GM21367 (cell line): ENCODE results near the gene KCNQ4.

Experiments
- ATAC-seq: cut with Tn5 transposase; IDR thresholded peaks from one replicate; pipeline ENCODE4 v1.9.1; 2021; ENCODE audit not compliant: unreplicated experiment

KCNQ4 gene

DNA sequence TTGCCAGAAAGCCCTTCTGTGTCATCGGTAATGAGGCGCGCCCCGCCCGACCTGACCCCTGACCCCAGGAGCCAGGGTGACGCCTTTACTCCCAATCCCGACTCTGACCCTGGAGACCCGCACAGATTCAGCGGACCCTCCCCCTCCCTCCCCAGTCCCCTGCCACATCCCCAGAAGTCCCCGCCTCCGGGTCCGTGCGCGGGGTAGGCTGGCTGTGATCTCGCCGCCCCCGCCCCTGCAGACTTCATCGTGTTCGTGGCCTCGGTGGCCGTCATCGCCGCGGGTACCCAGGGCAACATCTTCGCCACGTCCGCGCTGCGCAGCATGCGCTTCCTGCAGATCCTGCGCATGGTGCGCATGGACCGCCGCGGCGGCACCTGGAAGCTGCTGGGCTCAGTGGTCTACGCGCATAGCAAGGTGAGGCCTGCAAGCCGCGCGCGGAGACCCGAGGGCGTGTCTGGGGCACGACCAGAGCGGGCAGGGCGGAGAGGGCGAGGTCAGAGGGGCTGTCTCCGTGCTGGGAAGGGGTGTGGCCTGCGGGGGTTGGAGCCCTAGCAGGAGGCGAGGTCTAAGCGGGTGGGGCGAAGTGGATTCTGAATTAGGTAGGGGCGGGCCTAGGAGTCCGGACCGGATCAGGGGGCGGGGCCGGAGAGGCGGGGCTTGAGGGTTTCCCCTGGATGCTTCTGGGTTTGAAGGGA, 34.8 kb downstream of the KCNQ4 start:
- no peak for ATAC-seq

DNA sequence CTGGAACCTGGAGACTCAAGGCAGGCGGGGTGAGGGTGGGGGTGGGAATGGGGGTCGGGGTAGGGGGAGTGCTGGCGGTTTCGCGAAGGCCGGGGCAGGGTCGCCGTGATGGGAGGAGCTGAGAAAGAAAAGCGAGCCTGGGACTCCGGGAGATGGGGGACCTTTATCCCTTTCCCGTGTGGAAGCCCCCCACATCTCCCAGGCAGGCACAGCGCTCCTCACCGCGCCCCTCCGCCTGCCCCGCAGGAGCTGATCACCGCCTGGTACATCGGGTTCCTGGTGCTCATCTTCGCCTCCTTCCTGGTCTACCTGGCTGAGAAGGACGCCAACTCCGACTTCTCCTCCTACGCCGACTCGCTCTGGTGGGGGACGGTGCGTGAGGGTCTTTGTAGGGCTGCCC, 35.5 kb downstream of the KCNQ4 start:
- no peak for ATAC-seq

- ATAC-seq = no peak
These were observed 36.7 kb downstream of the KCNQ4 start for GRCh38 chr1:40820251-40820797.

DNA sequence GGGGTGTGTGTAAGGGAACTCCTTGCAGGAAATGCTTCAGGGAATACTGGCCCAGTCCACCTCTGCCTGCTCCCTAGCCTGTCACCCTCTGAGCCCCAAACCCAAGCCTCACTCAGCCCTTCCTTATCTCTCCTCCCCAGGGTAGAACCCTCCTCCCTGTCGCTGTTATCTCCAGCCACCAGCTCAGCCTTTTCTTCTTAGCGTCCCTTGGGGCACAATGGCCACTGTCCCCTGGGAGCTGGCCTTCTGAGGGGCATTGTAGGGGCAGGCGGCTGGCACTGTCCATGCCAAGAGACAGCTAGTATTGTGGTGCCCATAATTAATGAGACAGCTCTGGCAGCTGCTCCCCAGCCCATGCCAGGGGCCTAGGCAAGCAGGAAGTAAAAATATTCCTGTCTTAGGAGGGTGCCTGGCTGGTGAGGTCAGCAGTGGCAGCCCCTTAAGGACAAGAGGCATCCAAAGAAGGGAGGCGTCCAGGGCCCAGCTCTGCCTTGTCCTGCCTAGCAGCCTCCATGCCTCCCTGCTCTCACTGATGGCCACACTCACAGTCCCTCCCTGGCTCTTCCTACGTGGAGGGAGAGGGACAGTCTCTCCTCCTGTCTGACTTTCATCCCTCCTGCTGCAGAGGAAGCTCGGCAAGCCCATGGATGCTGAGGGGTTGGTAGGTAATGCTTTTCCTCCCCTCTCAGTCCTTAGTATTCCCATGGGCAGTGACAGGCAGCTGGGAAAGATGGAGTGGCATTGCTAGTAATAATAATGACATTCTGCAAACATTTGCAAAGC, 37.5 kb downstream of the KCNQ4 start:
- ATAC-seq = no peak

DNA sequence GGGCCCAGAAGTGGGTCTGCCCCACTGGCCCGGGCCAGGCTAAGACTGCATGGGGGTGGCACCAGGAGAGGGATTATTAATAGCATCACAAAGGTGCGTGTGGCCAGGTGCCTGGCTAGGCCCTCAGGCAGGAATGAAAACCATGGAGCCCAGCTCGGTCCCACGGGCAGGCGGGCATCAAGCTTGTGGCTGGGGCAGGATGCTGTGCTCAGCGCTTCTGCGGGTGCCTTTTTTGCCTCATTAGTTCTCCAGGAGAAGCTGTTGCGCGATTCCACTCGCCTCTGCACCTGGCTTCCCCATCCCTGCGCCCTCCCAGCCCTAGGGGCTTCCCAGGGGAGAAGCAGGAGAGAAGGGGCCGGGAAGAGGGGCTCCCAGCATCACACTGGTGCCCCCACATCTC, 39.3 kb downstream of the KCNQ4 start:
- ATAC-seq = no peak

DNA sequence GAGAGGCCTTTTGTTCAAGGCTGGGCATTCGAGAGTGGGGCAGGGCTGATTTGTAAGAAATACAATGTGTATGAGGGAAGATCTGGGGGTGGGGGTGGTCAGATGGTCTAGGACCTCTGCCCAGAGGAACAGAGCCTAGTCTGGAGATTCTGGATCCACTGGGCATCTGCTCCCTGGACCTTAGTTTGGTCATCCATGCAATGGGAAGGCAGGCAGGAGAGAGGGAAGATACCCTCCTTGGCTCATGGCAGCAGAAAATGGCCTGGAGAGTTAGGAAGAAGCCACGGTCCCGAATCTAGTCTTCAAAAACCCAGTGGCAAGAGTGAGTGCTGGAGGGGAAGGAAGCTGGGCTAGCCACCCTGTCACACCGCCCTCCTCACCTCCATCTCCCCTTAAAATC, 39.8 kb downstream of the KCNQ4 start:
- no peak for ATAC-seq

GRCh38 chr1:40823983-40824382, 40.4 kb downstream of the KCNQ4 start:
- ATAC-seq = no peak

DNA sequence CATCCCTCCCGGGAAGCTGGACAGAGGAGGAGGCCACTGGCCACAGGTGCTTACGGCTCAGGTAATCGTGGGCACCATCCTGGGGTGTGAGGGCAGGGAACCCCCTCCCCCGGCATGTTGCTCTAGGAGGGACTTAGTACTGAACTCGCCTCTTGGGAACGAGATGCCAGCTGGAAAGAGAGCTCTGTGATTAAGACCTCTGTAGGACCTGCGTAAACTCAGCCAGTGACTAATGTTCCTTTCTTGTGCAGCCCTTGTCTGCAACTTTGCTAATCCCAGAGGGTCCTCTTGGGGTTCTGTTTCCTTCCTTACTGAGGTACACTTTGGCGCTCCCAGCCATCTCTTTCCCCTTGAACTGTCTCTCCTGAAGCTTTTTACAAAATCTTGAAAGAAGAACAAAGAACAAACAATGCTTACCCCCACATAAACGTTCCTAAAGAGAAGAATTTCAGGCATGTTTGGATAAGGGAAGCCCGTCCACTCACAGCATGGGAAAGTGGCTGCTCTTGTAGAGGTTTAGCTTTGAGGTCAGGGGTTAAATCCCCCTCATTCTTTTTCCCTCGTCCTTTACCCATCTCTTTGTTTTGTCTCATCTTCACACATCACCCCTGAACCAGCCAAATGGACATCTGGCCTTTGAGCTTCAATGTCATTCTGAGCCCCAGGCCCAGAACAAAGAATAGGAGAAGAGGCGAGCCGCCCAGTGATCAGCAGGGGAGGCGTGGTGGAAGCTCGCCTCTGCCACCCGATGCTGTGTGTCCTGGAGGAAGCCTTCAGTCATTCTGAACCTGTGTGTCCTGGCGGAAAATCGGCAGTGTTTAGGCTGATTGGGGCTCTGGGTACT, 41.2 kb downstream of the KCNQ4 start:
- ATAC-seq = no peak

GRCh38 chr1:40825435-40825788, 41.8 kb downstream of the KCNQ4 start:
- ATAC-seq = no peak

DNA sequence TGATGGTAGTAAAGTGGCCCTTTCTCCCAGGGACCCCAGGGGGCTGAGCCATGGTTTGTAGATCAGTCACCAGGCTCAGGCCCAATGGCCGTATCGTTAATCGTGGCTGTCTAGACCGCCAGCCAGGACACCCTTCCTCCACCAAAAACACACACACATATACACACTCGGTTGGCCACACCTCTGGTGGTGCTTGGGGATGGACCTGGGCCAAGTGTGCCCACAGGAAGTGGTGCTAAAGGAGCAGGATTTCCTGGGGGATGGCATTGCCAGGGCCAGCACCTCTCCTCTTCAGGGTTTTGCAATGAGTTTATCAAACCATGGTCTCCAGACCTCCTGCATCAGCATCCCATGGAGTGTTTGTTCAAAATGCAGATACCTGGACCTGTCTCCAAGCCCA, 42.4 kb downstream of the KCNQ4 start:
- ATAC-seq = no peak

- no peak for ATAC-seq
These were observed 46.2 kb downstream of the KCNQ4 start for GRCh38 chr1:40829631-40830245.

DNA sequence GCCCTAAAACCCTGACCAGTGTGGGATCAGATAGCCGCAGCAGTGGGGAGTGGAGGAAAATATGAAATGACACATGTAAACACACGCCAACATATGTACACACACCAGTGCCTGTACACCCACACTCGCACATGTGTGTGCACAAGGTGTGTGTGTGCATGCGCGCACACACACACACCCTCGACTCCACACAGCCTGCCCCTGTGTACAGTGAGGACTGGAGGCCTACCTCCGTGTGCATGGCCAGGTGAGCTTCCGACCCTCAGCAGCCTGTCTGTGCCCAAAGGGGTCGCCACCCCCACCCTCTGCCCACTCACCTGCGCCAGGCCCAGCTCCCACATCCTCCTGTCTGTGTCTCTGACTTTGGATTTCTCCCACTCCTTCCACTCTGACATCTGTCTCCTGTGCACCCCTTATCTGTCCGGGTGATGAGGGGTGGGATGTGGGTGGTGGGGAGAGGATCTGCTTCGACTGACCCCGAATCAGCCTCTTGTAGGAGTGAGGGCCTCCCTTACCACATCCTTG, 46.9 kb downstream of the KCNQ4 start:
- ATAC-seq = no peak

DNA sequence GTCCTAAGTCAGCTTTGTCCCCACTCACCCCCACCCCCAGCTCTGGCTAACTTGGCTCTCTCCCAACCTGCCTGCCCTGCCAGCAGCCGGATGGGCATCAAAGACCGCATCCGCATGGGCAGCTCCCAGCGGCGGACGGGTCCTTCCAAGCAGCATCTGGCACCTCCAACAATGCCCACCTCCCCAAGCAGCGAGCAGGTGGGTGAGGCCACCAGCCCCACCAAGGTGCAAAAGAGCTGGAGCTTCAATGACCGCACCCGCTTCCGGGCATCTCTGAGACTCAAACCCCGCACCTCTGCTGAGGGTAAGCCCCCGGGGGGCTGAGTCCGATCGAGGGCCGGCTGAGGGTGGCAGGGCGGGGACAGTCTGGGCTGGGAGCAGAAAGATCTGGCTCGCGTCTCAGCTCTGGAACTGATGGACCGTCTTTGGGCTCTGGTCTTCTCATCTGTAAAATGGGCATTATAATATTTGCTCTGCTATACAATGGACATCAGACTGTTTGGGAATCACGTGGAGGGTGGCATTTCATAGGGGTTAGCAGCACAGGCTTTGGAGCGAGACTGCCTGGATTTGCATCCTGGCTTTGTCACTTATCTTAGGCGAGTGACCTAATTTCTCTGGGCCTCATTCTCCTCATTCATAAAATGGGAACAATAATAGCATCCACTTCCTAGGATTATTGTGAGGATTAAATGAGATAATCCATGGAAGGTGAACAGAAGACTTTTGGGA, 47.6 kb downstream of the KCNQ4 start:
- no peak for ATAC-seq

DNA sequence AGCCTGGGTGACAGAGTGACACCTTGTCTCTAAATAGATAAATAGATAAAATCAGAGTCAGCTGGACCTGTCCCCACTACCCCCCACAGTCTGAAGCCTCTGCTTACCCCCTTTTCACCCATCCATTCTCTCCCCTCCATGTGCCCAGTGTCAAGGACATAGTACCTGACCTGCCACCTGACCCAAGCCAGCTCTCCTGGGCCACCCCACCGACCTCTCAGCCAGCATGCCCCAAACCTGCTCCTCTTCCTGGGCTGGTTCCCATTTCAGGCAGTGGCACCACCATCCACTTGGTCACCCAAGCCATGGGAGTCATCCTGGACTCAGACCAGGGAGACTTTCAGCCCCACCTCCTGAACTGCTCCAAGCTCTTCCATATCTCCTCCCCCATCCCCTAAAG, 50.4 kb downstream of the KCNQ4 start:
- ATAC-seq = no peak

GRCh38 chr1:40834968-40835545, 51.5 kb downstream of the KCNQ4 start:
- ATAC-seq = no peak

GRCh38 chr1:40836283-40836682, 52.7 kb downstream of the KCNQ4 start:
- no peak for ATAC-seq

- ATAC-seq = no peak
These were observed 54.0 kb downstream of the KCNQ4 start for GRCh38 chr1:40837601-40838000.

DNA sequence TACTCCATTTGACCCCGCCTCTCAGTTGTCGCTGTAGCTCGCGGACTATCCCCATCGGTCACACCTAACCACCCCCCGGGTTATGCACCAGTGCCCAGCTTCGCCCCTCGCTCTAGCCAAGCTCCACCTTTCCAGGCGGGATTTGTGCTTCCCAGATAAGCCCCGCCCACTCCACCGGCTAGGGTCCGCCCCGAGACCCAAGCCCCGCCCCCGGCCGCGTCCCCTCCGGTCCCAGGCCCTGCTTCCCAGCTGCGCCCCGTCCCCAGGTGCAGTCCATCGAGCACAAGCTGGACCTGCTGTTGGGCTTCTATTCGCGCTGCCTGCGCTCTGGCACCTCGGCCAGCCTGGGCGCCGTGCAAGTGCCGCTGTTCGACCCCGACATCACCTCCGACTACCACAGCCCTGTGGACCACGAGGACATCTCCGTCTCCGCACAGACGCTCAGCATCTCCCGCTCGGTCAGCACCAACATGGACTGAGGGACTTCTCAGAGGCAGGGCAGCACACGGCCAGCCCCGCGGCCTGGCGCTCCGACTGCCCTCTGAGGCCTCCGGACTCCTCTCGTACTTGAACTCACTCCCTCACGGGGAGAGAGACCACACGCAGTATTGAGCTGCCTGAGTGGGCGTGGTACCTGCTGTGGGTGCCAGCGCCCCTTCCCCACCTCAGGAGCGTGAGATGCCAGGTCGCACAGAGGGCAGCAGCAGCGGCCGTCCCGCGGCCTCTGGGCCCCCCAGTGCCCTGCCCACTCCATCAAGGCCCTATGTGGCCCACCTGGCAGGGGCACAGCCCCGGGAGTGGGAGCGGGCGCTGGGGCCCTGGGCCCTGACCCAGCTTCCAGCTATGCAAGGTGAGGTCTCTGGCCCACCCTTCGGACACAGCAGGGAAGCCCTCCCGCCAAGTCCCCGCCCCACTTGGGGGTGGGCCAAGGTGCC, 54.7 kb downstream of the KCNQ4 start:
- no peak for ATAC-seq
